Measurements from ENCODE around the gene PDE6B. TPM values are rescaled to one million over a fixed set of nuclear protein-coding genes. Genes with fewer than 3 reads are reported as not detected.

Gene PDE6B
- total and polyA plus RNA-seq, 3 experiments from 2014 or later: 9.3 to 21.5 (median 10.1) TPM

- H3K9me3 ChIP-seq (ENCODE audit: low read length): no peaks in the 10 kb centered on the region
- Mint-ChIP-seq H3K4me3 (no peak overlapping the region), H3K27ac (no peak overlapping the region), H3K4me1 (peaks cover 9 to 33% (median 14%) of the 10 kb centered on the region in 3 donors), H3K9me3 (peaks cover 0 to 1% (median 0%) of the 10 kb centered on the region in 5 donors), H3K36me3 (peaks cover 0 to 28% (median 2%) of the 10 kb centered on the region in 3 donors), H3K27me3 (no peaks in the 10 kb centered on the region)
- ChIA-PET POLR2A (no interaction called here), CTCF (no interaction called here)
- no peaks in the 10 kb centered on the region for H3K4me1 ChIP-seq (ENCODE audit: insufficient read depth, low read length)
- DNase-seq: no peak
- no peaks in the 10 kb centered on the region for H3K36me3 ChIP-seq (ENCODE audit: insufficient read depth, low read length)
- no peak overlapping the region for H3K27ac ChIP-seq (ENCODE audit: low read depth, low read length)
- H3K4me3 ChIP-seq (ENCODE audit: low read length): no peak overlapping the region
- no peaks in the 10 kb centered on the region for H3K27me3 ChIP-seq (ENCODE audit: insufficient read depth, low read length, poor library complexity, severe bottlenecking)
Observed at GRCh38 chr4:718460-718859, 93.1 kb downstream of the PDE6B start.

Other genes starting within 250 kb of the PDE6B start
- 10 to 100 TPM; 31.1 to 31.5 TPM for gene ZNF721, start 126.4 kb upstream of the PDE6B start, total RNA-seq
- gene ZNF721, start 126.4 kb upstream of the PDE6B start, polyA plus RNA-seq: 42.1 TPM
- gene PIGG, start 126.4 kb upstream of the PDE6B start, total RNA-seq: 10 to 100 TPM; 38.1 to 43.8 TPM
- gene PIGG, start 126.4 kb upstream of the PDE6B start, polyA plus RNA-seq: 26.9 TPM
- gene TMEM271, start 49.3 kb upstream of the PDE6B start, total RNA-seq: not detected
- gene TMEM271, start 49.3 kb upstream of the PDE6B start, polyA plus RNA-seq: not detected
- gene ATP5ME, start 48.7 kb downstream of the PDE6B start, total RNA-seq: 100 to 1,000 TPM; 284 to 291 TPM
- 441 TPM for gene ATP5ME, start 48.7 kb downstream of the PDE6B start, polyA plus RNA-seq
- gene MYL5, start 49.0 kb downstream of the PDE6B start, total RNA-seq: 10 to 100 TPM; 17.1 to 19.5 TPM
- gene MYL5, start 49.0 kb downstream of the PDE6B start, polyA plus RNA-seq: 5.2 TPM
- 1 to 10 TPM in 1 of 2 experiments, under 1 TPM in 1; 0.80 to 1.1 TPM for gene SLC49A3, start 63.6 kb downstream of the PDE6B start, total RNA-seq
- gene SLC49A3, start 63.6 kb downstream of the PDE6B start, polyA plus RNA-seq: 0.52 TPM
- gene PCGF3, start 80.3 kb downstream of the PDE6B start, total RNA-seq: 10 to 100 TPM; 24.7 to 26.1 TPM
- gene PCGF3, start 80.3 kb downstream of the PDE6B start, polyA plus RNA-seq: 4.8 TPM
- under 1 TPM; 0.13 to 0.16 TPM for gene CPLX1, start 200.6 kb downstream of the PDE6B start, total RNA-seq
- not detected for gene CPLX1, start 200.6 kb downstream of the PDE6B start, polyA plus RNA-seq

Measured in CD8-positive, alpha-beta memory T cell (primary cell).